ENCODE data around the gene DNAJC10. TPM values are rescaled to one million over a fixed set of nuclear protein-coding genes. Genes with fewer than 3 reads are reported as not detected.

The DNAJC10 gene
- total and polyA plus RNA-seq, 4 donors: 29.7 to 131 (median 87.1) TPM

DNA sequence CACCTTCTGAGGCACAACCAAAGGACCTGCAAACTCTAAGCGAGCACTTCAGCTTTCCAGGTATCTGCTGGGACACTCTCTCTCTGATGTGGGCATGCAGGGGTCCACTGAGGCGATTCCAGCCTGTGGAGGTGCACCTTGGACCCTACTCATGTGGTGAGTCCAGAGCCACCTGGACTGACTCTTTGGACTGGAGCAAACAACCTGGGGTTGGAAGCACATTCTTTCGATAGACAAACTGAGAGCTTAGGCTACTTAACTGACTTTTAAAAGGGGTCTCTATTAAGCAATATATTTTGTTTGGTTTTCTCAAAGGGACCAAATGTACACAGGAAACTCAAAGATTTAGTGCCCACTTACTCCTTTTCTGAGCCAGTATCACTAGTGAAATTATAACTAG lies 98.7 kb downstream of the DNAJC10 start:
- WGBS, 2 donors: 96 to 100% methylated on average over 3 of the region's 3 CpGs
- Histone ChIP-seq H3K27me3 (ENCODE audit: control insufficient read depth in 1 of 2, insufficient read depth in 2 of 2, low read length in 1 of 2) (no peaks in the 10 kb centered on the region), H3K9me3 (ENCODE audit: control insufficient read depth, low read length) (no peaks in the 10 kb centered on the region), H3K4me1 (ENCODE audit: control insufficient read depth in 1 of 2, insufficient read depth in 2 of 2, low read length in 2 of 2) (no peaks in the 10 kb centered on the region), H3K27ac (ENCODE audit: low read depth in 1 of 2, low read length in 2 of 2) (no peak overlapping the region), H3K36me3 (ENCODE audit: control insufficient read depth in 1 of 2, insufficient read depth in 2 of 2, low read length in 1 of 2) (no peaks in the 10 kb centered on the region), H3K4me3 (ENCODE audit: low read length in 2 of 2) (no peak overlapping the region)
- intact Hi-C loops (cut with DNase I): no loop called here
- ATAC-seq (ENCODE audit: low FRiP score): no peak
- no peak for DNase-seq

DNA sequence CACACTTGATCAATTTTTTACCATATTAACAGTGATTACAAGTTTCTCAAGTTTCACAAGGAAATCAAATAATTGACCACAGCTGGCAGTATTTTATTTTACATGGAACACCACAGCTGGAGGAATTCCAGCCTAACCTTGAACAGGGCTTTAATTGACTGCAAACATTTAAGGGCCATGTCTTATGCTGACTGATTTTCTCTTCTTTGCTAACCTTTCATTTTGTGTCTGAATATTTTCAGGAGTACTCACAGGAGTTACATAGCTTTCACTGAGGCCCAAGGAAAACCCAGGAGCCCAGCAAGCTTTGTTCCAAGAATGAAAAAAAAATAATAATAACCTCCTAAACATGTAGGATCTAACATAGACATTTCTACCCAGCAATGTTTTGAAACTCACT lies 100.8 kb downstream of the DNAJC10 start:
- intact Hi-C loops (cut with DNase I): no loop called here
- no peaks in the 10 kb centered on the region for H3K4me1 ChIP-seq (ENCODE audit: control insufficient read depth in 1 of 2, insufficient read depth in 2 of 2, low read length in 2 of 2)
- DNase-seq (no peak), ATAC-seq (ENCODE audit: low FRiP score) (no peak)
- no peaks in the 10 kb centered on the region for H3K9me3 ChIP-seq (ENCODE audit: control insufficient read depth, low read length)
- H3K27ac ChIP-seq (ENCODE audit: low read depth in 1 of 2, low read length in 2 of 2): no peak overlapping the region
- H3K36me3 ChIP-seq (ENCODE audit: control insufficient read depth in 1 of 2, insufficient read depth in 2 of 2, low read length in 1 of 2): no peaks in the 10 kb centered on the region
- no peak overlapping the region for H3K4me3 ChIP-seq (ENCODE audit: low read length in 2 of 2)
- H3K27me3 ChIP-seq (ENCODE audit: control insufficient read depth in 1 of 2, insufficient read depth in 2 of 2, low read length in 1 of 2): no peaks in the 10 kb centered on the region

DNA sequence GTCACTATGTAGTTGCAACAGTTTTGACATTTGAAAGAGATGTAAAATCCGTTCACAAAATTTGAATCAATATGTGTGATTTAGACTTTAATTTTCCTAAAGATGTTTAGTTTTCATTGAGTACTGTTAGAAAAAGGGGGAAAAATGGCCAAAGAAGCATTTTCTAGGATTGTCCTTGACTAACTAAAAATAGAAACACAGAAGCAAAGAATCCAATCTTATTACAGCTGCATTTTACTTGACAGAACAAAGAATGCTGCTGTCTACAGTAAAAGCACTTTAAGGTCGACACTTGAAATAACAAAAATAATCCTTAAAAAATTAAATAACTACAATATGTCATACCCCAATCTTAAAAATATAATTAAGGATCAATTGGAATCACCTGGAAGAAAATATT lies 101.5 kb downstream of the DNAJC10 start:
- 25 to 31% methylated on average over 2 of the region's 2 CpGs for WGBS, 2 donors
- ATAC-seq (ENCODE audit: low FRiP score): no peak
- H3K9me3 ChIP-seq (ENCODE audit: control insufficient read depth, low read length): no peaks in the 10 kb centered on the region
- H3K36me3 ChIP-seq (ENCODE audit: control insufficient read depth in 1 of 2, insufficient read depth in 2 of 2, low read length in 1 of 2): no peaks in the 10 kb centered on the region
- no peak for DNase-seq
- H3K4me3 ChIP-seq (ENCODE audit: low read length in 2 of 2): no peak overlapping the region
- H3K27ac ChIP-seq (ENCODE audit: low read depth in 1 of 2, low read length in 2 of 2): no peak overlapping the region
- intact Hi-C loops (cut with DNase I): no loop called here
- no peaks in the 10 kb centered on the region for H3K4me1 ChIP-seq (ENCODE audit: control insufficient read depth in 1 of 2, insufficient read depth in 2 of 2, low read length in 2 of 2)
- no peaks in the 10 kb centered on the region for H3K27me3 ChIP-seq (ENCODE audit: control insufficient read depth in 1 of 2, insufficient read depth in 2 of 2, low read length in 1 of 2)

DNA sequence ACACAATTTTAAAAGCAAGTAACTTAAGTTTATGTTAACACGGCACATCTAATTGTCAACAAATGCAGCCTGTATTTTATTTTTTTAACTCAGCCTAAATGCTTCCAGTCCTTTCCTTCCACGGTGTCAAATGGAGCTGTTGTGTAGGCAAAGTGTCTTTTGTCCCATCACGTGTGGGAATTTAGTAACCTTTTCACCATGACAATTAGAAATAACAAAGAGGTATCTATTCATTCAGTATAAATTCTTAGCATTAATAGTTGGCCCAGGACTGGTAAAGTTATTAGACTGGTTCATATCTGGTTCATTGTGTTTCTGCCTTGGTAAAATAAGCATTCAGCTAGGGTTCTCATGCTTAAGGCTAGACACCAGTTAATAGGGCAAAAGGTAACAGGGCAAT lies 102.4 kb downstream of the DNAJC10 start:
- DNase-seq (no peak), ATAC-seq (ENCODE audit: low FRiP score) (no peak)
- Histone ChIP-seq H3K9me3 (ENCODE audit: control insufficient read depth, low read length) (no peaks in the 10 kb centered on the region), H3K27ac (ENCODE audit: low read depth in 1 of 2, low read length in 2 of 2) (peak overlapping the region in 1 of 2 donors; percentile 28), H3K27me3 (ENCODE audit: control insufficient read depth in 1 of 2, insufficient read depth in 2 of 2, low read length in 1 of 2) (no peaks in the 10 kb centered on the region), H3K36me3 (ENCODE audit: control insufficient read depth in 1 of 2, insufficient read depth in 2 of 2, low read length in 1 of 2) (no peaks in the 10 kb centered on the region), H3K4me3 (ENCODE audit: low read length in 2 of 2) (no peak overlapping the region), H3K4me1 (ENCODE audit: control insufficient read depth in 1 of 2, insufficient read depth in 2 of 2, low read length in 2 of 2) (no peaks in the 10 kb centered on the region)
- intact Hi-C loops (cut with DNase I): no loop called here
- 59 to 62% methylated on average over 3 of the region's 3 CpGs for WGBS, 2 donors

DNA sequence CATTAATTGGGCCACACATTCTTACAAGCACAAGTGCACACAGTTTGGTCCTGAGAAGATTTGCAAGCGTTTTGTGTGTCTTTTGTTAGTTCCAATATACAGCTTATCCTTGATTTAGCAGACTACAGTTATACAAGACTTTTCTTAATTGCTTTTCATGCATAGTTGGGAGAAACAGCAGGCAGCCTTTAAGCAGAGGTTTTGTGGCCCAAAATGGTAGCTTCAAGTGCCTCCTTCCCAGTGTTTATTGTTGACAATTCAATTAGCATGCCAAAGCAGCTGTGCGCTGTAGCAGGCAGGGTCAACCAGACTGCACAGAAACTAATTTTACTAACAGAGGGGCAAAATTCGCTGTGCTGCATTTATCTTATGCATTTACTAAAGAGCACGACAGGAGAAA lies 102.9 kb downstream of the DNAJC10 start:
- intact Hi-C loops (cut with DNase I): no loop called here
- Histone ChIP-seq H3K4me3 (ENCODE audit: low read length in 2 of 2) (no peak overlapping the region), H3K36me3 (ENCODE audit: control insufficient read depth in 1 of 2, insufficient read depth in 2 of 2, low read length in 1 of 2) (no peaks in the 10 kb centered on the region), H3K27ac (ENCODE audit: low read depth in 1 of 2, low read length in 2 of 2) (peak overlapping the region in 1 of 2 donors; percentile 28), H3K4me1 (ENCODE audit: control insufficient read depth in 1 of 2, insufficient read depth in 2 of 2, low read length in 2 of 2) (no peaks in the 10 kb centered on the region), H3K9me3 (ENCODE audit: control insufficient read depth, low read length) (no peaks in the 10 kb centered on the region), H3K27me3 (ENCODE audit: control insufficient read depth in 1 of 2, insufficient read depth in 2 of 2, low read length in 1 of 2) (no peaks in the 10 kb centered on the region)
- 81 to 85% methylated on average over 4 of the region's 4 CpGs for WGBS, 2 donors
- DNase-seq: no peak
- ATAC-seq (ENCODE audit: low FRiP score): no peak

DNA sequence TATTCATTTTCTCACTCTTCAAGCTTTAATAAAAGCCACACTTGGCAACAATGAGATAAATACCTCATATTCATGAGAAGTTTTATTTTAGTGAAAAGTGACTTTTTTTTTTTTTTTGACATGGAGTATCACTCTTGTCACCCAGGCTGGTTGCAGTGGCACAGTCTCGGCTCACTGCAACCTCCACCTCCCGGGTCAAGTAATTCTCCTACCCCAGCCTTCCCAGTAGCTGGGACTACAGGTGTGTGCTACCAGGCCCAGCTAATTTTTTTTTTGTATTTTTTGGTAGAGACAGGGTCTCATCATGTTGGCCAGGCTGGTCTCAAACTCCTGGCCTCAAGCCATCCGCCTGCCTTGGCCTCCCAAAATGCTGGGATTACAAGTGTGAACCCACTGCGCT lies 103.4 kb downstream of the DNAJC10 start:
- H3K4me3 ChIP-seq (ENCODE audit: low read length in 2 of 2): no peak overlapping the region
- no peaks in the 10 kb centered on the region for H3K4me1 ChIP-seq (ENCODE audit: control insufficient read depth in 1 of 2, insufficient read depth in 2 of 2, low read length in 2 of 2)
- no peaks in the 10 kb centered on the region for H3K27me3 ChIP-seq (ENCODE audit: control insufficient read depth in 1 of 2, insufficient read depth in 2 of 2, low read length in 1 of 2)
- 94 to 97% methylated on average over 4 of the region's 4 CpGs for WGBS, 2 donors
- H3K36me3 ChIP-seq (ENCODE audit: control insufficient read depth in 1 of 2, insufficient read depth in 2 of 2, low read length in 1 of 2): no peaks in the 10 kb centered on the region
- intact Hi-C loops (cut with DNase I): no loop called here
- H3K27ac ChIP-seq (ENCODE audit: low read depth in 1 of 2, low read length in 2 of 2): no peak overlapping the region
- ATAC-seq (ENCODE audit: low FRiP score): no peak
- DNase-seq: no peak
- no peaks in the 10 kb centered on the region for H3K9me3 ChIP-seq (ENCODE audit: control insufficient read depth, low read length)

DNA sequence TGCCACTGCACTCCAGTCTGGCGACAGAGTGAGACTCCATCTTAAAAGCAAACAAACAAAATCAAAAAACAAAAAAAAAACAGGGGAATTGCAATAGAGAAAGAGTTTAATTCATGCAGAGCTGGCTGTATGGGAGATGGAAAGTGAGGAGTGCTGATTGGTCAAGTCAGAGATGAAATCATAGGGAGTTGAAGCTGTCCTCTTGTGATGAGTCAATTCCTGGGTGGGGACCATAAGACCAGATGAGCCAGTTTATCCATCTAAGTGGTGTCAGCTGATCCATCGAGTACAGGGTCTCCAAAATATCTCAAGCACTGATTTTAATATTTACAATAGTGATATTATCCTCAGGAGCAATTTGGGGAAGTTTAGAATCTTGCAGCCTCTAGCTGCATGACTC lies 105.1 kb downstream of the DNAJC10 start:
- Histone ChIP-seq H3K27ac (ENCODE audit: low read depth in 1 of 2, low read length in 2 of 2) (no peak overlapping the region), H3K36me3 (ENCODE audit: control insufficient read depth in 1 of 2, insufficient read depth in 2 of 2, low read length in 1 of 2) (no peaks in the 10 kb centered on the region), H3K27me3 (ENCODE audit: control insufficient read depth in 1 of 2, insufficient read depth in 2 of 2, low read length in 1 of 2) (no peaks in the 10 kb centered on the region), H3K9me3 (ENCODE audit: control insufficient read depth, low read length) (no peaks in the 10 kb centered on the region), H3K4me3 (ENCODE audit: low read length in 2 of 2) (no peak overlapping the region), H3K4me1 (ENCODE audit: control insufficient read depth in 1 of 2, insufficient read depth in 2 of 2, low read length in 2 of 2) (no peaks in the 10 kb centered on the region)
- intact Hi-C loops (cut with DNase I): no loop called here
- 72 to 78% methylated on average over 2 of the region's 2 CpGs for WGBS, 2 donors
- DNase-seq (no peak), ATAC-seq (ENCODE audit: low FRiP score) (no peak)

DNA sequence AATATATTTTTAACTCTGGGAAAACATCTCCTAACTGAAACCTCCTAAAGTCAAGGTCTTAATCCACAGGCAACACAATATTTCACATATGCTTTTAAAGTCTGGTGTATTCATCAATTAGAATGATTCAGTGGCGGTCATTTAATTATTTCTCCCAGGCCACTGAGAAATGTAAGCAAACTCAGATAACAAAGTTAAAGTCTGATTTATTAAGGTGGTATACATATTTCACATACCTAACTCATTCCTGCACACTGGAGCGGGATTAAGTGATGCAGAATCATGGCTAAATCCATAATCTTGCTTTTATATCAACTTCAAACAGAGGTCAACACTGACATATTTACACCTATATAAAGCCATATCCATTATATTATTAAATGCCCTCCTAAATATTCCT lies 106.7 kb downstream of the DNAJC10 start:
- whole genome bisulfite sequencing, 2 donors: 93 to 96% methylated on average over 2 of the region's 2 CpGs
- Histone ChIP-seq H3K36me3 (ENCODE audit: control insufficient read depth in 1 of 2, insufficient read depth in 2 of 2, low read length in 1 of 2) (no peaks in the 10 kb centered on the region), H3K4me1 (ENCODE audit: control insufficient read depth in 1 of 2, insufficient read depth in 2 of 2, low read length in 2 of 2) (no peaks in the 10 kb centered on the region), H3K27me3 (ENCODE audit: control insufficient read depth in 1 of 2, insufficient read depth in 2 of 2, low read length in 1 of 2) (no peaks in the 10 kb centered on the region), H3K4me3 (ENCODE audit: low read length in 2 of 2) (no peak overlapping the region), H3K27ac (ENCODE audit: low read depth in 1 of 2, low read length in 2 of 2) (no peak overlapping the region), H3K9me3 (ENCODE audit: control insufficient read depth, low read length) (no peaks in the 10 kb centered on the region)
- no peak for ATAC-seq (ENCODE audit: low FRiP score)
- intact Hi-C loops (cut with DNase I): no loop called here
- no peak for DNase-seq

DNA sequence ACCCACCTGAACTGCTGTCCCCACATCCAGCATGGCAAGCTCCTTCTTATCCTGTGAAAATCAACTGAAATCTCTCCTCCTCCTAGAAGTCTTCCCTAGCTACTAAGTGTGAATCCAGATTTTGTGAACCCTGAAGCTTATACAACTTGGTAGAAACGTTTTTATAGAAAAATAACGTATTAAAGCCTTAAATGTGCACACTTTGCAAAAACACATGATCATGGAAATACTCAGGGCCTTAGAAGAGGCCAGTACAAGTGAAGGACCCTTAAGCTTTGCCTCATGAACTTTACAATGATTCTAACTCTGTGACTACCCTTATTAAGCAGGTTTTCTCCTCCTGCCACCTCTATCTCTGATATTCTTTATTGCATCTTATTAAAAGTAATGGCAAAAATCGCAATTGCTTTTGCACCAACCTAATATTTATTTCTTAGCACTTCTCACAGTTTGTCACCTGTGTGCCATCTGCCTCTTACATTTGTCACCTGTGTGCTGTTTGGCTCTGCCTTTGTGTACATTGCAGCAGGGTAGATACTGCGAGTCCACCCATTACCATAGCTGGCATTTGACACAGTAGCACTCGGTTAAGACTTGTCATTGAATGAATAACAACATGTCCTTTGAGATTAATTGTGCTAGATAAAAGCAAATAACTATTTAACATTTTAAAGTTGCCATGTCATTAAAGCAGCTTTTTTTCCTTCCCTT lies 108.2 kb downstream of the DNAJC10 start:
- 86 to 87% methylated on average over 5 of the region's 5 CpGs for WGBS, 2 donors
- no peak for DNase-seq
- H3K36me3 ChIP-seq (ENCODE audit: control insufficient read depth in 1 of 2, insufficient read depth in 2 of 2, low read length in 1 of 2): no peaks in the 10 kb centered on the region
- intact Hi-C loops (cut with DNase I): no loop called here
- peaks cover 0 to 2% of the 10 kb centered on the region in 2 donors for H3K4me1 ChIP-seq (ENCODE audit: control insufficient read depth in 1 of 2, insufficient read depth in 2 of 2, low read length in 2 of 2)
- H3K4me3 ChIP-seq (ENCODE audit: low read length in 2 of 2): no peak overlapping the region
- no peaks in the 10 kb centered on the region for H3K9me3 ChIP-seq (ENCODE audit: control insufficient read depth, low read length)
- H3K27me3 ChIP-seq (ENCODE audit: control insufficient read depth in 1 of 2, insufficient read depth in 2 of 2, low read length in 1 of 2): no peaks in the 10 kb centered on the region
- no peak for ATAC-seq (ENCODE audit: low FRiP score)
- H3K27ac ChIP-seq (ENCODE audit: low read depth in 1 of 2, low read length in 2 of 2): no peak overlapping the region
